Measurements from ENCODE around the gene MAMLD1. TPM values are rescaled to one million over a fixed set of nuclear protein-coding genes. Genes with fewer than 3 reads are reported as not detected.

Gene MAMLD1
- total and polyA plus RNA-seq, 2 donors (not counting 3 experiments of a cell fraction or from before 2014, with no cell fraction given) = 2.5 to 5.6 TPM

DNA sequence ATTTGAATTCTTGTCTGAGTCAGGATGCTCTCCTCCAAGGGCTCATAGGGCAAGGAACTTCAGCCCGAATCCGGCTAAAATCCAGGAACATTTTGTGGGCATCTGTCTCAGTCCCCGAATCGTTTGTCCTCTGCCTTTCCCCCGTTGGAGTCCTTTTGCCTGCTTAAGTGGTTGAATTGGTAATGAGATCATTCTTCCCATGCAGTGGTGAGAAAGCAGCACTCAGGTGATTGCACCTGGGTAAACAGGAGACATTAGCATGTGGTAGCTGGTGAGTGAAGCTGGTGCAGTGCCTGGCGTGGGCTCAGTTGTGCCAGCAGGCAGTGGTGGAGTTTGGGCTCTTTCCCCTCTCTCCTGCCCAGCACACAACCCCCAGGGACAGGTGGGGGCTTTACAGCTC, 143.4 kb downstream of the MAMLD1 start:
- Histone ChIP-seq H3K9ac (replicated peaks; ENCODE audit: extremely low read depth, insufficient read depth, low read length) (peak overlapping the region; percentile 71), H3K79me2 (ENCODE audit: control insufficient read depth, insufficient read depth, low read length) (no peaks in the 10 kb centered on the region), H3K4me2 (ENCODE audit: insufficient read depth, low read length) (peak overlapping the region; percentile 34), H3K27ac (ENCODE audit: insufficient read depth, low read depth, low read length) (peak overlapping the region; percentile 89), H2AFZ (ENCODE audit: low read depth, low read length) (no peak overlapping the region), H3K9me1 (replicated peaks; ENCODE audit: control insufficient read depth, extremely low read depth, insufficient read depth, low read length) (no peaks in the 10 kb centered on the region), H3K4me1 (ENCODE audit: control insufficient read depth, extremely low read depth, insufficient read depth, low read length) (peaks cover 56% of the 10 kb centered on the region), H3K4me3 (replicated peaks in 1 of 3; ENCODE audit: insufficient read depth in 1 of 3, low read depth in 1 of 3, low read length in 3 of 3) (no peak overlapping the region), H3K27me3 (ENCODE audit: control insufficient read depth in 2 of 2, insufficient read depth in 2 of 2, low read length in 2 of 2) (no peaks in the 10 kb centered on the region), H3K9me3 (replicated peaks; ENCODE audit: control insufficient read depth, insufficient read depth, low read length) (no peaks in the 10 kb centered on the region), H3K36me3 (ENCODE audit: control insufficient read depth in 2 of 2, extremely low read depth in 1 of 2, insufficient read depth in 2 of 2, low read length in 2 of 2) (no peaks in the 10 kb centered on the region), H4K20me1 (replicated peaks; ENCODE audit: control insufficient read depth, extremely low read depth, insufficient read depth, low read length) (no peaks in the 10 kb centered on the region)
- ChIA-PET POLR2A (interaction anchor here (1.1 kb wide), 1 partner anchor 566 kb away, joined by 3 read pairs; no protein-coding TSS in a partner anchor), CTCF (interaction anchor here (1.0 kb wide), 1 partner anchor 81 kb away, joined by 3 read pairs; no protein-coding TSS in a partner anchor)
- peak; percentile 2 for DNase-seq (ENCODE audit: low read depth, low spot score)
- TF ChIP-seq EZH2 (IDR thresholded peaks at IDR 0.05; ENCODE audit: borderline replicate concordance, low read depth, low read length, severe bottlenecking) = no peak
- TF ChIP-seq FOS (IDR thresholded peaks at IDR 0.05; ENCODE audit: borderline replicate concordance, insufficient read depth, low read length) = no peak
- no peak for TF ChIP-seq GATA2 (IDR thresholded peaks at IDR 0.05; ENCODE audit: insufficient read depth, insufficient read length, low read depth, low read length)
- no peak for TF ChIP-seq POLR2A (IDR thresholded peaks at IDR 0.05; ENCODE audit: low read depth, low read length)
- no peak for TF ChIP-seq MYC (IDR thresholded peaks at IDR 0.05; ENCODE audit: low read depth, low read length)
- TF ChIP-seq CTCF (IDR thresholded peaks at IDR 0.05; ENCODE audit: extremely low read depth in 1 of 2, insufficient read depth in 1 of 2, low read depth in 1 of 2, low read length in 2 of 2) = no peak
- no peak for TF ChIP-seq POLR2AphosphoS5 (IDR thresholded peaks at IDR 0.05; ENCODE audit: insufficient read depth, low read depth, low read length)
- TF ChIP-seq, protein P1, sequence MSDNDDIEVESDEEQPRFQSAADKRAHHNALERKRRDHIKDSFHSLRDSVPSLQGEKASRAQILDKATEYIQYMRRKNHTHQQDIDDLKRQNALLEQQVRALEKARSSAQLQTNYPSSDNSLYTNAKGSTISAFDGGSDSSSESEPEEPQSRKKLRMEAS (IDR thresholded peaks at IDR 0.05; ENCODE audit: insufficient read depth, insufficient read length) = no peak
- TF ChIP-seq JUN (IDR thresholded peaks at IDR 0.05; ENCODE audit: borderline replicate concordance, insufficient read depth, insufficient read length, low read depth) = no peak
- dilution Hi-C loops (cut with MboI; ENCODE audit: extremely low pct_ligation_motif_present, low sequenced_read_pairs) (no loop called here), intact Hi-C loops (cut with micrococcal nuclease) (loop anchor here (2.0 to 10.0 kb wide), 4 partner anchors 40 to 422 kb away; no protein-coding TSS in a partner anchor)
- no TSS peak for BruUV-seq (replicated peaks)
- FAIRE-seq = no peak

All from endothelial cell of umbilical vein (primary cell).